GM12801 (cell line): ENCODE data around the gene KRT71.

Experiments used
- TF ChIP-seq, protein P1 (sequence below): IDR thresholded peaks from one replicate; pipeline ENCODE4 v1.5.1; 2011; ENCODE audit warnings: control low read depth; ENCODE audit not compliant: insufficient read length; ENCODE audit errors: extremely low read depth

Gene KRT71

DNA sequence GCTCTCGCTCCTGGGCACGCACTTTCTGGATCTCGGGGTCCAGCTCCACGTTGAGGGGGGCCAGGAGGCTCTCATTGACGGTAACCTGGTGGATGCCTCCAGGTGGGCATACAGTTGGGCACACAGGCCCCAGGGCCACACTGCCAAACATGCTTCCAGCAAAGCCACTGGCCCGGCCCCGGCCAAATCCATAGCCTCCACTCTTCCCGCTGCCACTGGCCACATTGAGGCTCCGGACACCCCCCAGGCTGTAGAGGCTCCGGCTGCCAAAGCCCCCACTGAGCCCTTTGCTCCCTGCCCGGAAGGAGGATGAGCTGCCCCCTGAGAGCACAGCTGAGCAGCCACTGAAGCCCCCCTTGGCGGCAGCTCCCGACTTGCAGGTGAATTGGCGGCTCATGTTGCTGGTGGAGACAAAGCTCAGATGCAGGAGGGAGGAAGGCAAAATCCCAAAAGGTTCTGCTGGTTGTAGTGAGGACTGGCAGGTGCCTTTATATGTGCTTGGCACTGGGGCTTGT is at the start of gene KRT71:
KRT71 (minus strand) TSS at position 465 of the 515 bp plus-strand sequence; CDS start at position 397, 68 bp downstream.
- TF ChIP-seq, protein P1, sequence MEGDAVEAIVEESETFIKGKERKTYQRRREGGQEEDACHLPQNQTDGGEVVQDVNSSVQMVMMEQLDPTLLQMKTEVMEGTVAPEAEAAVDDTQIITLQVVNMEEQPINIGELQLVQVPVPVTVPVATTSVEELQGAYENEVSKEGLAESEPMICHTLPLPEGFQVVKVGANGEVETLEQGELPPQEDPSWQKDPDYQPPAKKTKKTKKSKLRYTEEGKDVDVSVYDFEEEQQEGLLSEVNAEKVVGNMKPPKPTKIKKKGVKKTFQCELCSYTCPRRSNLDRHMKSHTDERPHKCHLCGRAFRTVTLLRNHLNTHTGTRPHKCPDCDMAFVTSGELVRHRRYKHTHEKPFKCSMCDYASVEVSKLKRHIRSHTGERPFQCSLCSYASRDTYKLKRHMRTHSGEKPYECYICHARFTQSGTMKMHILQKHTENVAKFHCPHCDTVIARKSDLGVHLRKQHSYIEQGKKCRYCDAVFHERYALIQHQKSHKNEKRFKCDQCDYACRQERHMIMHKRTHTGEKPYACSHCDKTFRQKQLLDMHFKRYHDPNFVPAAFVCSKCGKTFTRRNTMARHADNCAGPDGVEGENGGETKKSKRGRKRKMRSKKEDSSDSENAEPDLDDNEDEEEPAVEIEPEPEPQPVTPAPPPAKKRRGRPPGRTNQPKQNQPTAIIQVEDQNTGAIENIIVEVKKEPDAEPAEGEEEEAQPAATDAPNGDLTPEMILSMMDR = no peak

DNA sequence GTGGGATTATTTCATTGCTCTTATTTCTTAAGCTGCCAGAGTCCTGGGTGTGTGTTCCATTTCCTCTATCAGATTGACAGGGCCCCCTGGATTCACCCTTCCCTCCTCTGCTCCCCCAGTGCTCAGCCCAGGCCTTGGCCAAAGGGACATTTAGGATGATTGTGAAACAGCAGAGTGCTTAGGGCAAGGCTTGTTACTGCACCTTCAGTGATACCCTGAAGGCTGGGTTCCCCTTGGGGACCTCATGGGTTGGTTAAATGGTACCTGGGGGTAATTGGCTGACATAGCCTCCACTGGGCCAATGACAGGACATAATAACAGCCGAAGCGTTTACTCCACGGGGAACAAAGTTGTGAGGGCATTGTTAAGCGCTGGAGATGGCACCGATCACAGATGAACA is 49.6 kb upstream of the KRT71 start:
- TF ChIP-seq, protein P1 = no peak

DNA sequence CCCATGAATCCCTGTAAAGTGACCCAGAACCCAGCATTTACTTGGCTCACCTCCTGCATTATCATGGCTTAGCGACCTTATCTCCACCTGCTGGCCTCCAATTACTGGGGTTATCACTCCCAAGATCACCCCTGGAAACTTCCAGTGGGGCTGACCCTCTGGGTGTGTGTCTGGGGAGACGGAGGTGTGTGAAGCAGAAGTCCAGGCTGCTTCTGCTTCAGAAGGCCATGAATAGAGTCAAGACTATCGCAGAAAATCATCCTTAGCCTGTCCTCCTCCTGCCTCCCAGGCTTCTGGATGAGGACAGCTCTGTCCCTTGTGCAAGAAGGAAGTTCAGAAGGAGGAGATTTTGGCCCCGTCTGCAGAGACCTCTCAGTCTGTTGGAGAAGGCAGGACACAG is 48.7 kb upstream of the KRT71 start:
- TF ChIP-seq, protein P1 = no peak

DNA sequence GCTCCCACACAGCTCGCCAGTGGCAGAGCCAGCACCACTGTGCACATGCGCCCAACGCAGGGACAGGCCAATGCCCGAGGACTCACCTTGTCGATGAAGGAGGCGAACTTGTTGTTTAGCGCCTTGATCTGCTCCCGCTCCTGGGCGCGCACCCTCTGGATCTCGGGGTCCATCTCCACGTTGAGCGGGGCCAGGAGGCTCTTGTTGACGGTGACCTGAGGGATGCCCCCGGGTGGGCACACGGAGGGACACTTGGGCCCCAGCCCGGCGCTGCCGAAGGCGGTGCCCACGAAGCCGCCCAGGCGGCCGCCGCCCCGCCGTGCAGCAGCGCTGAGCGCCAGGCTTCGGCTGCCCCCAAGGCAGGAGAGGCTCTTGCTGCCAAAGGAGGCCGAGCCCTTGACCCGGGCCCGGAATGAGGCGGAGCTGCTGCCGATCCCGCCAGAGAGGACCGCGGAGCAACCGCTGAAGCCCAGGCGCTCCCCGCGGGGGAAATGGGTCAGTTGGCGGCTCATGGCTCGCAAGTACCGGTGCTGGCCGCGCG is 48.1 kb upstream of the KRT71 start, which contains the start of gene KRT72:
KRT72 (minus strand) TSS at position 523 of the 541 bp plus-strand sequence; CDS start at position 512, 11 bp downstream.
- TF ChIP-seq, protein P1 = no peak

DNA sequence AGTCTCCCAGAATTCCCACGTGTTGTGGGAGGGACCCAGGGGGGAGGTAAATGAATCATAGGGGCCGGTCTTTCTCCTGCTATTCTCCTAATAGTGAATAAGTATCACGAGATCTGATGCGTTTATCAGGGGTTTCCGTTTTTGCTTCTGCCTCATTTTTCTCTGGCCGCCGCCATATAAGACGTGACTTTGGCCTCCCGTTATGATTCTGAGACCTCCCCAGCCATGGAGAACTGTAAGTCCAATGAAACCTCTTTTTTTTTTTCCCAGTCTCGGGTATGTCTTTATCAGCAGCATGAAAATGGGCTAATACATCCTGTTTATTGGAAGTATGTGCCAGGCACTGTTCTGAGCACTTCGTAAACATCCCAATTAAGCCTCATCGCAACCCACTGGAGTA is 47.5 kb upstream of the KRT71 start:
- TF ChIP-seq, protein P1 = no peak

DNA sequence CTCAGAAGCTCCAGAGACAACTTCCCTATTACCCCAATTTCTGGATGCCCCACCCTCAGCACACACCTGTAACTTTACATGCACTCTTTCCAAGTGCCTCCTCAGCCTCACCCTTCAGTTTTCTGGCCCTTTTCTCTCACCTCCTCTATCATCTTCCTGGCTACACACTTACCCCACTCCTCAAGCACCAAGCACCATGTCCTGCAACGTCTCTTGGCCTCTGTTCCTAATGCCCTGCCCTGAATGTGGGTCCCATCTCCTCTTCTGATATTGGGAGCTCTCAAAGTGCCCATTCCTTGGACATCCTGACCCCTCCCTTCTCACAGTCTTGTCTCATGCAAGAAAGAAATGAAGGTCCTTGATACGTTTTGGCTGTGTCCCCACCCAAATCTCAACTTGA is 47.1 kb upstream of the KRT71 start:
- TF ChIP-seq, protein P1 = no peak

DNA sequence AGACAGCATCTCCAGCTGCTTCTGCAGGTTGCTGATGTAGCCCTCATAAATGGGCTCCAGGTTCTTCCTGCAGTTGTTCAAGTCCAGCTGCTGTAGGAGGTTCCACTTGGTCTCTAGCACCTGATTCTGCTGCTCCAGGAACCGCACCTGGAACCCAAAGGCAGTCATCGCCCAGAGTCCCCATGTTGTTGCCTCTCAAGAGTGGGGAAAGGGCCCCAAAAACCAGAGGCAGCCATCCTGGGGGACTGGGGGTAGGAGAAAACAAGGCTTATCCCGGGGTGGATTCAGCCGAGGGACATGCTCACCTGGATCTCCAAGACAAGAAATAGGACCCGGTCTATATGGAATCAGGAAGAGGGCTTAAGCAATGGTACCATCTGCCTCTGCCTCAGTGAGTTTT is 46.0 kb upstream of the KRT71 start:
- TF ChIP-seq, protein P1 = no peak
